HG03159 (cell line): Measurements from ENCODE around the gene C16orf92.

Experiments
- ATAC-seq: cut with Tn5 transposase; IDR thresholded peaks from one replicate; pipeline ENCODE4 v1.9.1; 2021; ENCODE audit warnings: mild to moderate bottlenecking, moderate library complexity; ENCODE audit not compliant: unreplicated experiment

Gene C16orf92

GRCh38 chr16:30022887-30023286 is at the start of gene C16orf92:
Gene C16orf92, plus strand, starts transcription at chr16:30023198. Its CDS starts 143 bp downstream, at chr16:30023341.
- no peak for ATAC-seq

- peak; percentile 96 for ATAC-seq
Measured at GRCh38 chr16:29973384-29974246, 49.4 kb upstream of the C16orf92 start, which contains the start of gene TAOK2. Gene TAOK2, plus strand, starts transcription at chr16:29973868. Its CDS starts 3,905 bp downstream, at chr16:29977773.

DNA sequence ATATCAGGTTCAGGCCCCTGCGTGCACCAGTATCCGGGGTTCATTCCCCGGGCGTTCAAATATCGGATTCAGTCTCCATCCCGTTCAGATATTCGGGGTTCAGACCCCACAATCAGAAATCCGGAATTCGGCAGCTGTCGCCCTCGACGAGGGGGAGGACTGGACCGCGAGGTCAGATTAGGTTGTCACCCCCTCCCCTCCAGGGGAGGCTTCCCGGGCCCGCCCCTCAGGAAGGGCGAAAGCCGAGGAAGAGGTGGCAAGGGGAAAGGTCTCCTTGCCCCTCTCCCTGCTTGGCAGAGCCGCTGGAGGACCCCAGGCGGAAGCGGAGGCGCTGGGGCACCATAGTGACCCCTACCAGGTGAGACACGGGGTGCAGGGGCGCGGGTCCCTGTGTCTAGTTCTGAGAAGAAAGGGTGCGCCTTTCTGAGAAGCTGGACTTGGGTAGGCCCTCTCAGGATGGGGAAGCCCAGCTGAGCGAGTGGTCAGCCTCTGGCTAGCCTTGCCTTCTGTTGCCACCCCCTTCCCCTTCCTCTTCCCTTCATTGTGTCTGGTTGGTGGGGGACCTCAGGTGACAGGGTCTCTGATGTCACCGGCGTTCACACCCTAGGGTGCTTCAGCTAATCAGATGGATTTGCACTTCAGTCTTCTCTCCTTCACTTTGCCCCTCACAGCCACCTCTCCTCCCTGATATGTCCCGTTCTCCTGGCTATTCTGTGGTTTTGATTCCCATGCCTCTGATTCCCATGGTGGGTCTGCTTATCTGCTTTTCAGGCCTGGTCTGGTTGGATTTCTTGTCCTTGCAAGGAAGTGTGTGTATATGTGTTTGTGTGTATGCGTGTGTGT is 48.5 kb upstream of the C16orf92 start:
- no peak for ATAC-seq

DNA sequence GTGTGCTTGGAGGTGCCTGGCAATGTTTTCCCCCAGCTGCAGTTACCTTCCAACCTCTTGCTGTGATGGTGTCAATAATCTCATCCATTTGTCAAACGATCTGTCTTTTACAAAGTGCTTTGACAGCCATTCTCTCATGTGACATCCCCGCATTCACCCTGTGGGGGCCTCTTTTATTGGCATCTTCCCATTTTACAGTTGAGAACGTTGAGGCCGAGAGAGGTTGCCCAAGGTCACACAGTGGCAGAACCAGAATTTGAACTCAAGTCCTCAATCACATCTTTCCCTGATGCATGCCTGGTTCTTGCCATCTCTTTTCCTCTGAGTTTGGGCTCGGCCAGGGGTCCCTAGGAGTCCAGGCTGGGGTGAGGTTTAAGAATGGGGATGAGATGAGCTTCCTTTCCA is 47.9 kb upstream of the C16orf92 start:
- no peak for ATAC-seq

DNA sequence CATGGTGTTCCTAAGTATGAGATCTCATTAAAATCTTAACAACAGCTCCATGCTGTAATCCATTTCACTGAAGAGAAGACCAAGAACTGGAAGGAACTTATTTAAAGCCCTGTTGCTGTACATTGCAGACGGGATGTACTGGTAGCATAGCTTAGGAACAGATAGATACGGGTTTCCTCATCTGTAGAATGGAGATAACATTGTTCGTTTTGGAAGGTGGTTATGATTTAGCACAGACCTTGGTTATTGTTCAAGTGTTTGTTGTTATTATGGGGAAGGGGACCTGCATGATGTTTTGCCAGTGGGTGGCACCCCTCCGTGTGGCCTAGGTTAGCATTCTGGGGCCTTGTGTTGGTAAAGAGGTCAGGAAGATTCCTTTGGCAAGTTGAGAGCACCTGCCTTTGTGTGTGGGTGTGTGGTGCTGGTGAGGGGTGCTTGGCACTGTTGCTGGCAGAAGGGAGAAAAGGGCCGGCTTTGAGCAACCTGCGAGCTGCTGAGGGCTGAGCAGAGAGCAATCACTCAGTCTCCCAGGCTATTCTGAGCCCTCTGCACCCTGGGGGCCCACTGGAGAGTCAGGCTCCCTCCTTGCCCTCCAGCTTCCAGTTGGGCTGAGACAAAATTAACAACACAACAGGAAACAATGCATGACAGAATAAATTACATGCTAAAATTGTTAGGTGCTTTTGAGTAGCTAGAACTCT is 47.0 kb upstream of the C16orf92 start:
- no peak for ATAC-seq

DNA sequence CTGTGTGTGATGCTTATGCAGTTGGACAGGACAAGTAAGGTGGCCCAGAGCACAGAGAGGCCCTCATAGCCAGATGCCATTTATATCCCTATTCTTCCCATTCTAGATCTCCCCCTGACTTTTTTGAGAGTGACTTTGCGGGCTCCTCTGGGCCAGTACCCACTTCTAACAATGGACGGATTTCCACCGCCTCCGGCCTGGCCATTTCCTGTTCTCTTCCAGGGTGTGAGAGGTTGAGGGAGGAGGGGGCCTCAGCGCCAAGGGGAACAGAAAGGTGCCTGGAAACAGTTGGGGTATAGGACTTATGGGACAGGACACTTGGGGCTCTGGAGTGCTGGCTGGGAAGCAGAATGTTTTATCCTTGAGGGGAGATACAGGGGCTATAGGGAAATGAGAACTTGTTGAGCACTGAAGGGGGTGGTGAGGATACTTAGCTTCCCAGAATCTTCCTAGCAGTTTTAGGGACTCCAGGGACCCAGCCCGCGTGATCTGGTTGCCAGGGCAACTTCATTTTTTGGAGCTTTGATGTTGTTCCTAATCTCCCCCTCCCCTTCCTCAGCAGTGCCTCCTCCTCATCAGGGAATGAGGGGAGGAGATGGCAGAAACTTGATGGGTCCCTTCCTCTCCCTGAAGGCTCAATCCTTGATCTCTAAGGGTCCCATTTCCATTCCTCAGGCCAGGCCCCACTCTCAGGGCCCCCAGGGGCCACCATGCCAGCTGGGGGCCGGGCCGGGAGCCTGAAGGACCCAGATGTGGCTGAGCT is 45.8 kb upstream of the C16orf92 start:
- ATAC-seq = no peak

- no peak for ATAC-seq
Measured at GRCh38 chr16:29978081-29978480, 44.9 kb upstream of the C16orf92 start.

- ATAC-seq = no peak
Measured at GRCh38 chr16:29978564-29979270, 44.3 kb upstream of the C16orf92 start.

DNA sequence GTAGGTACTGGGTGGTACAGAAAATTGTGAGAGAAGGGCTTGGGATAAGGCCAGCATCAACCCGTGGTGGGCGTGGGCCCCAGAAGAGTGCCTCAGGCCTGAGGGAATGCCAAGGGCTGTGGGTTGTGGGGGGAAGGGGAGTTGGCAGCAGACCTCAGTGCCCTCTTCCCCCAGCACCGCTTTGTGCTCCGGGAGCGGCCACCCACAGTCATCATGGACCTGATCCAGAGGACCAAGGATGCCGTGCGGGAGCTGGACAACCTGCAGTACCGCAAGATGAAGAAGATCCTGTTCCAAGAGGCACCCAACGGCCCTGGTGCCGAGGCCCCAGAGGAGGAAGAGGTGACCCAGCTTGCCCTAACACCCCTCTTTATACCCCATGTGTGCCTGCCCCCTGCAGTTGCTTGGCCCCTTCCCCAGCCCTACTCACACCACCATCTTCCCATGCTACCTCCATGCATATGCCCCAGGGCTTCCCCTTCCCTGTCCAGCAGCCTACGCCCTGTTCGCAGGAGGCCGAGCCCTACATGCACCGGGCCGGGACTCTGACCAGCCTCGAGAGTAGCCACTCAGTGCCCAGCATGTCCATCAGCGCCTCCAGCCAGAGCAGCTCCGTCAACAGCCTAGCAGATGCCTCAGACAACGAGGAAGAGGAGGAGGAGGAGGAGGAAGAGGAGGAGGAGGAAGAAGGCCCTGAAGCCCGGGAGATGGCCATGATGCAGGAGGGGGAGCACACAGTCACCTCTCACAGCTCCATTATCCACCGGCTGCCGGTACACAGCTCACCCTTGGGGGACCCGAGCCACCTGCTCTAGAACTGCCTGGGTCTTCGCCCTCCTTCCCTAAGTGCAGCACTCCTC is 40.2 kb upstream of the C16orf92 start:
- ATAC-seq = no peak

- ATAC-seq = no peak
Measured at GRCh38 chr16:29983420-29984136, 39.4 kb upstream of the C16orf92 start.

- no peak for ATAC-seq
Measured at GRCh38 chr16:29984137-29984763, 38.7 kb upstream of the C16orf92 start.

DNA sequence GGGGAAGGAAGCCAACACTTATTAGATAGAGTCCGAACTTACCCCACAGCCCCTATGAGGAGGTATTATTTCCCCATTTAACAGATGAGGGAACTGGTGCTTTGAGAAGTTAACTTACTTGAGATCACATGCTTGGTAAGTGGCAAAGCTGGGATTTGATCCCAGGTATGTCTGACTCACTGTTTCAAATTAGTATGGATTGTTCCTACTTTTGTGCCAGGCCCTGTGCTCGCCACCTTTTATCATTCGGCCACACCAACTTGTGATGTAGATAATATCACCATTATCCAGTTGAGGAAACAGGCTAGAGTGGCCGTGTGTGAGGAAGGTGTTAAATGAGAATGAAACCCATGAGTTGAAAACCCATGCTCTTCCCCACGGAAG is 38.2 kb upstream of the C16orf92 start:
- ATAC-seq = no peak

DNA sequence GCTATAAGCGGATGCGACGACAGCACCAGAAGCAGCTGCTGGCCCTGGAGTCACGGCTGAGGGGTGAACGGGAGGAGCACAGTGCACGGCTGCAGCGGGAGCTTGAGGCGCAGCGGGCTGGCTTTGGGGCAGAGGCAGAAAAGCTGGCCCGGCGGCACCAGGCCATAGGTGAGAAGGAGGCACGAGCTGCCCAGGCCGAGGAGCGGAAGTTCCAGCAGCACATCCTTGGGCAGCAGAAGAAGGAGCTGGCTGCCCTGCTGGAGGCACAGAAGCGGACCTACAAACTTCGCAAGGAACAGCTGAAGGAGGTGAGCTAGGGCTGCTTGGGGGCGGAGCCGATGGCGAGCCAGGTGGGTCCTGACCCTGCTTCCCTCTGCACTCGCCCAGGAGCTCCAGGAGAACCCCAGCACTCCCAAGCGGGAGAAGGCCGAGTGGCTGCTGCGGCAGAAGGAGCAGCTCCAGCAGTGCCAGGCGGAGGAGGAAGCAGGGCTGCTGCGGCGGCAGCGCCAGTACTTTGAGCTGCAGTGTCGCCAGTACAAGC is 37.7 kb upstream of the C16orf92 start:
- no peak for ATAC-seq

DNA sequence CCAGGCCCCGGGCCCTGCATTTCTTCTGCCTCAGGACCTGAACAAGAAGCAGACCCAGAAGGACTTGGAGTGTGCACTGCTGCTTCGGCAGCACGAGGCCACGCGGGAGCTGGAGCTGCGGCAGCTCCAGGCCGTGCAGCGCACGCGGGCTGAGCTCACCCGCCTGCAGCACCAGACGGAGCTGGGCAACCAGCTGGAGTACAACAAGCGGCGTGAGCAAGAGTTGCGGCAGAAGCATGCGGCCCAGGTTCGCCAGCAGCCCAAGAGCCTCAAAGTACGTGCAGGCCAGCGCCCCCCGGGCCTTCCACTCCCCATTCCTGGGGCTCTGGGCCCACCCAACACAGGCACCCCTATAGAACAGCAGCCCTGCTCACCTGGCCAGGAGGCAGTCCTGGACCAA is 36.8 kb upstream of the C16orf92 start:
- no peak for ATAC-seq

- no peak for ATAC-seq
Measured at GRCh38 chr16:29986931-29987330, 36.1 kb upstream of the C16orf92 start.

- no peak for ATAC-seq
Measured at GRCh38 chr16:29987371-29988085, 35.5 kb upstream of the C16orf92 start.
